Peyer's patch (tissue), 4 donors: ENCODE results near the gene RANBP3. TPM values are rescaled to one million over a fixed set of nuclear protein-coding genes. Genes with fewer than 3 reads are reported as not detected.

Experiments
- DNase-seq, 3 donors: peaks; one replicate each; pipeline ENCODE4 v3.0.0-alpha.2; 2017 to 2019
- H3K27ac ChIP-seq, 4 donors: fragments of 200-600 bp; sonication (generic); one replicate each; pipeline ENCODE4 v1.5.1; 2016 to 2019
- H3K27me3 ChIP-seq, 2 donors: fragments of 200-600 bp; sonication (generic); one replicate each; pipeline ENCODE4 v1.5.1; 2019
- H3K36me3 ChIP-seq, 3 donors: fragments of 200-600 bp; sonication (generic); one replicate each; pipeline ENCODE4 v1.5.1; 2016 to 2019
- H3K4me1 ChIP-seq, 4 donors: fragments of 200-600 bp; sonication (generic); one replicate each; pipeline ENCODE4 v1.5.1; 2016 to 2019
- H3K4me3 ChIP-seq, 4 donors: fragments of 200-600 bp; sonication (generic); 1 replicate in 3 of 4; 2 replicates in 1 of 4; pipeline ENCODE4 v1.5.1; 2016 to 2019; ENCODE audit warnings: mild to moderate bottlenecking in 1 of 4
- H3K9me3 ChIP-seq, 4 donors: fragments of 200-600 bp; sonication (generic); one replicate each; pipeline ENCODE4 v1.5.1; 2016 to 2019; ENCODE audit warnings: mild to moderate bottlenecking in 1 of 4
- POLR2A ChIP-seq, 2 donors: fragments of 450-650 bp; IDR thresholded peaks; one replicate each; pipeline ENCODE4 v1.5.1; 2017; ENCODE audit warnings: antibody characterized with exemption in 2 of 2, mild to moderate bottlenecking in 2 of 2, moderate library complexity in 2 of 2
- total RNA-seq, 4 donors: library from RNA; depleted of rRNA; stranded (reverse); fragments of >200 nt; gene quantifications; one replicate each; pipeline ENCODE4 v1.1.0, GENCODE V29; 2016
- TF ChIP-seq, protein P1 (sequence below), 6 experiments: fragments of 450-650 bp in 4 of 6; fragments of 200-600 bp in 2 of 6; sonication (generic) in 1 of 6; IDR thresholded peaks; one replicate each; pipeline ENCODE4 v1.5.1; 2017 to 2019; ENCODE audit warnings: antibody characterized with exemption in 6 of 6, mild to moderate bottlenecking in 3 of 6, moderate library complexity in 1 of 6

RANBP3 gene
- total RNA-seq, 4 donors from 2014 or later = 59.7 to 104 (median 91.1) TPM

GRCh38 chr19:6003976-6004375 is 26.0 kb upstream of the RANBP3 start:
- Histone ChIP-seq H3K4me3 (no peak overlapping the region), H3K36me3 (peaks cover 0 to 54% (median 0%) of the 10 kb centered on the region in 3 donors), H3K27ac (no peak overlapping the region), H3K27me3 (no peaks in the 10 kb centered on the region), H3K4me1 (no peaks in the 10 kb centered on the region), H3K9me3 (no peaks in the 10 kb centered on the region)
- DNase-seq = no peak
- TF ChIP-seq, protein P1, sequence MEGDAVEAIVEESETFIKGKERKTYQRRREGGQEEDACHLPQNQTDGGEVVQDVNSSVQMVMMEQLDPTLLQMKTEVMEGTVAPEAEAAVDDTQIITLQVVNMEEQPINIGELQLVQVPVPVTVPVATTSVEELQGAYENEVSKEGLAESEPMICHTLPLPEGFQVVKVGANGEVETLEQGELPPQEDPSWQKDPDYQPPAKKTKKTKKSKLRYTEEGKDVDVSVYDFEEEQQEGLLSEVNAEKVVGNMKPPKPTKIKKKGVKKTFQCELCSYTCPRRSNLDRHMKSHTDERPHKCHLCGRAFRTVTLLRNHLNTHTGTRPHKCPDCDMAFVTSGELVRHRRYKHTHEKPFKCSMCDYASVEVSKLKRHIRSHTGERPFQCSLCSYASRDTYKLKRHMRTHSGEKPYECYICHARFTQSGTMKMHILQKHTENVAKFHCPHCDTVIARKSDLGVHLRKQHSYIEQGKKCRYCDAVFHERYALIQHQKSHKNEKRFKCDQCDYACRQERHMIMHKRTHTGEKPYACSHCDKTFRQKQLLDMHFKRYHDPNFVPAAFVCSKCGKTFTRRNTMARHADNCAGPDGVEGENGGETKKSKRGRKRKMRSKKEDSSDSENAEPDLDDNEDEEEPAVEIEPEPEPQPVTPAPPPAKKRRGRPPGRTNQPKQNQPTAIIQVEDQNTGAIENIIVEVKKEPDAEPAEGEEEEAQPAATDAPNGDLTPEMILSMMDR (IDR thresholded peaks at IDR 0.05) = no peak
- no peak for TF ChIP-seq POLR2A (IDR thresholded peaks at IDR 0.05)

GRCh38 chr19:6002591-6002990 is 24.7 kb upstream of the RANBP3 start:
- Histone ChIP-seq H3K27ac (no peak overlapping the region), H3K9me3 (no peaks in the 10 kb centered on the region), H3K27me3 (no peaks in the 10 kb centered on the region), H3K4me3 (no peak overlapping the region), H3K36me3 (peaks cover 0 to 60% (median 0%) of the 10 kb centered on the region in 3 donors), H3K4me1 (no peaks in the 10 kb centered on the region)
- no peak for DNase-seq
- TF ChIP-seq, protein P1 (IDR thresholded peaks at IDR 0.05) = no peak
- no peak for TF ChIP-seq POLR2A (IDR thresholded peaks at IDR 0.05)

- TF ChIP-seq POLR2A (IDR thresholded peaks at IDR 0.05) = no peak
- TF ChIP-seq, protein P1 (IDR thresholded peaks at IDR 0.05) = no peak
- no peak overlapping the region for H3K4me3 ChIP-seq
- H3K27me3 ChIP-seq = no peaks in the 10 kb centered on the region
- H3K9me3 ChIP-seq = no peaks in the 10 kb centered on the region
- peaks cover 0 to 58% (median 0%) of the 10 kb centered on the region in 3 donors for H3K36me3 ChIP-seq
- DNase-seq = no peak
- no peak overlapping the region for H3K27ac ChIP-seq
- H3K4me1 ChIP-seq = no peaks in the 10 kb centered on the region
Measured at GRCh38 chr19:6000228-6000847, 22.4 kb upstream of the RANBP3 start.

GRCh38 chr19:5999693-6000092 is 21.8 kb upstream of the RANBP3 start:
- no peak for DNase-seq
- no peak overlapping the region for H3K27ac ChIP-seq
- no peaks in the 10 kb centered on the region for H3K27me3 ChIP-seq
- H3K9me3 ChIP-seq = no peaks in the 10 kb centered on the region
- H3K4me1 ChIP-seq = no peaks in the 10 kb centered on the region
- H3K4me3 ChIP-seq = no peak overlapping the region
- peaks cover 0 to 57% (median 0%) of the 10 kb centered on the region in 3 donors for H3K36me3 ChIP-seq
- TF ChIP-seq POLR2A (IDR thresholded peaks at IDR 0.05) = no peak
- TF ChIP-seq, protein P1 (IDR thresholded peaks at IDR 0.05) = no peak

GRCh38 chr19:5997371-5997770 is 19.4 kb upstream of the RANBP3 start:
- DNase-seq = no peak
- TF ChIP-seq, protein P1 (IDR thresholded peaks at IDR 0.05) = no peak
- TF ChIP-seq POLR2A (IDR thresholded peaks at IDR 0.05) = no peak
- peaks cover 0 to 9% (median 0%) of the 10 kb centered on the region in 4 donors for H3K4me1 ChIP-seq
- no peak overlapping the region for H3K4me3 ChIP-seq
- H3K9me3 ChIP-seq = no peaks in the 10 kb centered on the region
- H3K27me3 ChIP-seq = no peaks in the 10 kb centered on the region
- H3K27ac ChIP-seq = no peak overlapping the region
- peaks cover 0 to 42% (median 0%) of the 10 kb centered on the region in 3 donors for H3K36me3 ChIP-seq
